ENCODE measurements around the gene USP22.

DNA sequence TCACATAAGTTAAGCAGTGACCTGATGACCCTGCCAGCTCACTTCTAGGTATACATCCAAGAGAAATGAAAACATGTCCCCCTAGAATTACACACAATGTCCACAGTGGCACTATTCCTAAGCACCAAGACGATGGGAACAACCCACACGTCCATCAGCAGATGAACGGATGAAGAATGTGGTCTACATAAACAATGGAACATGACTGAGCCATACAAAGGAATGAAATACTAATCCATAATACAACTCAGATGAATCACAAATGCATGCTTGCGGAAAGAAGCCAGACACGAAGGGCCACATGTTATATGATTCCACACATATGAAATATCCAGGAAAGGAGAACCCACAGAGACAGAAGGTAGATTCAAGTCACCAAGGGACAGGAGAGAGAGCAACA is 17.4 kb downstream of the USP22 start:
- TF ChIP-seq, protein P1, sequence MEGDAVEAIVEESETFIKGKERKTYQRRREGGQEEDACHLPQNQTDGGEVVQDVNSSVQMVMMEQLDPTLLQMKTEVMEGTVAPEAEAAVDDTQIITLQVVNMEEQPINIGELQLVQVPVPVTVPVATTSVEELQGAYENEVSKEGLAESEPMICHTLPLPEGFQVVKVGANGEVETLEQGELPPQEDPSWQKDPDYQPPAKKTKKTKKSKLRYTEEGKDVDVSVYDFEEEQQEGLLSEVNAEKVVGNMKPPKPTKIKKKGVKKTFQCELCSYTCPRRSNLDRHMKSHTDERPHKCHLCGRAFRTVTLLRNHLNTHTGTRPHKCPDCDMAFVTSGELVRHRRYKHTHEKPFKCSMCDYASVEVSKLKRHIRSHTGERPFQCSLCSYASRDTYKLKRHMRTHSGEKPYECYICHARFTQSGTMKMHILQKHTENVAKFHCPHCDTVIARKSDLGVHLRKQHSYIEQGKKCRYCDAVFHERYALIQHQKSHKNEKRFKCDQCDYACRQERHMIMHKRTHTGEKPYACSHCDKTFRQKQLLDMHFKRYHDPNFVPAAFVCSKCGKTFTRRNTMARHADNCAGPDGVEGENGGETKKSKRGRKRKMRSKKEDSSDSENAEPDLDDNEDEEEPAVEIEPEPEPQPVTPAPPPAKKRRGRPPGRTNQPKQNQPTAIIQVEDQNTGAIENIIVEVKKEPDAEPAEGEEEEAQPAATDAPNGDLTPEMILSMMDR (IDR thresholded peaks at IDR 0.05; ENCODE audit: low read depth, low read length, missing input control): no peak
- TF ChIP-seq, protein P2, sequence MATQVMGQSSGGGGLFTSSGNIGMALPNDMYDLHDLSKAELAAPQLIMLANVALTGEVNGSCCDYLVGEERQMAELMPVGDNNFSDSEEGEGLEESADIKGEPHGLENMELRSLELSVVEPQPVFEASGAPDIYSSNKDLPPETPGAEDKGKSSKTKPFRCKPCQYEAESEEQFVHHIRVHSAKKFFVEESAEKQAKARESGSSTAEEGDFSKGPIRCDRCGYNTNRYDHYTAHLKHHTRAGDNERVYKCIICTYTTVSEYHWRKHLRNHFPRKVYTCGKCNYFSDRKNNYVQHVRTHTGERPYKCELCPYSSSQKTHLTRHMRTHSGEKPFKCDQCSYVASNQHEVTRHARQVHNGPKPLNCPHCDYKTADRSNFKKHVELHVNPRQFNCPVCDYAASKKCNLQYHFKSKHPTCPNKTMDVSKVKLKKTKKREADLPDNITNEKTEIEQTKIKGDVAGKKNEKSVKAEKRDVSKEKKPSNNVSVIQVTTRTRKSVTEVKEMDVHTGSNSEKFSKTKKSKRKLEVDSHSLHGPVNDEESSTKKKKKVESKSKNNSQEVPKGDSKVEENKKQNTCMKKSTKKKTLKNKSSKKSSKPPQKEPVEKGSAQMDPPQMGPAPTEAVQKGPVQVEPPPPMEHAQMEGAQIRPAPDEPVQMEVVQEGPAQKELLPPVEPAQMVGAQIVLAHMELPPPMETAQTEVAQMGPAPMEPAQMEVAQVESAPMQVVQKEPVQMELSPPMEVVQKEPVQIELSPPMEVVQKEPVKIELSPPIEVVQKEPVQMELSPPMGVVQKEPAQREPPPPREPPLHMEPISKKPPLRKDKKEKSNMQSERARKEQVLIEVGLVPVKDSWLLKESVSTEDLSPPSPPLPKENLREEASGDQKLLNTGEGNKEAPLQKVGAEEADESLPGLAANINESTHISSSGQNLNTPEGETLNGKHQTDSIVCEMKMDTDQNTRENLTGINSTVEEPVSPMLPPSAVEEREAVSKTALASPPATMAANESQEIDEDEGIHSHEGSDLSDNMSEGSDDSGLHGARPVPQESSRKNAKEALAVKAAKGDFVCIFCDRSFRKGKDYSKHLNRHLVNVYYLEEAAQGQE (IDR thresholded peaks at IDR 0.05): no peak
- TF ChIP-seq EGR1 (IDR thresholded peaks at IDR 0.05; ENCODE audit: low read depth in 2 of 2): no peak
- TF ChIP-seq RAD21 (IDR thresholded peaks at IDR 0.05): no peak
- no peak for TF ChIP-seq MAX (IDR thresholded peaks at IDR 0.05)
- TF ChIP-seq JUND (IDR thresholded peaks at IDR 0.05): no peak
- TF ChIP-seq YY1 (IDR thresholded peaks at IDR 0.05): no peak
- TF ChIP-seq GABPA (IDR thresholded peaks at IDR 0.05 in 1 of 2, conservative IDR thresholded peaks at IDR 0.05 in 1 of 2): no peak
- no peak for TF ChIP-seq ZBTB33 (IDR thresholded peaks at IDR 0.05)
- no peak for TF ChIP-seq RXRA (IDR thresholded peaks at IDR 0.05)
- TF ChIP-seq SP1 (IDR thresholded peaks at IDR 0.05): no peak
- no peak for TF ChIP-seq HNF4G (IDR thresholded peaks at IDR 0.05)

Data from liver (tissue), 3 donors.